GM21786 (cell line): ENCODE data around the gene GRID2IP.

Source experiments
- ATAC-seq: cut with Tn5 transposase; IDR thresholded peaks from one replicate; pipeline ENCODE4 v1.9.1; 2021; ENCODE audit not compliant: unreplicated experiment

GRID2IP gene

DNA sequence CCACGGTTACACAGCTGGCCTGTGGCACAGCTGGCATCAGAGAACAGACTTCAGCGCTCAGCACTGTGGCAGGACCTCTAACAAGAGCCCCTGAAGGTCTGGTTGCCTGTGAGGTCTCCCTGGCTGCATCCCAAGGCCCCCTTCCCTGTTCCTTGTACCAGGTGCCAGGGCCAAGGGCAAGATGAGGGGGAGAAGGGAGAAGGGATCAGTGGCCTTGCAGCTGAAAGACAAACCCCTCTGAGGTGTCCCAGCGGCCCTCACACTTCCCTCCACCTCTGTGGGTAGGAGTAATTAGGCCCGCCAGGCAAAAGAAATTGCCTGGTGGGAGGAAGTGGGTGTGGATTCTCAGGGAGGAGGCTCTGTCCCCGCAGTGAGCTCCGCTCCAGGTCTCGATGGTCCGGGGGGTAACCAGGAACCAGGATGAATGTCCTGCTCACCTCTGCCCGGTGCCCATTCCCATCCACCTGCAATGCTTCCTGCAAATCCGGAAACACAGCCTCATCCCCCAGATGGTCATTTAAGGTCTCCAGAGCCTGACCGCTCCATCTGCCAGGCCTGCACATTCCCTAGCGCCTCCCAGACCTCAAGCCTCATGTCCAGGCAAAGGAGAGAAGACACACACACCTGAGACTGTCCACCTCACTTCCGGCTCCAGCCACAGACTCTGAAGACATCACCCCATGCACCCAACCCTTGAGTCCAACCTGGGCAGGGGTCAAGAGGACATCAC is 22.7 kb downstream of the GRID2IP start:
- ATAC-seq = no peak

DNA sequence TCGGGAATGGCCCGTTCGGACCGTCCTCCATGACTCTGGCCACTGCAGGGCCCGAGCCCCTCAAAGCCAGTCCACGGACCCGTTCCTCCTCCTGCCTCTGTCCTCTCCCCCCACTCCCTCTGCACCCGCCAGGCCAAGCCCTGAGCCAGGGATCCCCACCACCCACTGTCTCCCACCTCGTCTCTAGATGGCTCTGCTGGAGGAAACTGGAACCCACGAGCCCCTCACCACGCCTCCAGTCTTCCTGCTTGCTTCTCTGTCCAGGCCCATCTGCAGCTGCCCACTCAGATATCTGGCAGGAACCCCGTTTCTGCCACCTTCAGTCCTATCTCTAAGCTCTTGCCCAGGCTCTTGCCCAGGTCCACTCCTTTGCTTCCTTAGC is 24.3 kb downstream of the GRID2IP start:
- no peak for ATAC-seq

DNA sequence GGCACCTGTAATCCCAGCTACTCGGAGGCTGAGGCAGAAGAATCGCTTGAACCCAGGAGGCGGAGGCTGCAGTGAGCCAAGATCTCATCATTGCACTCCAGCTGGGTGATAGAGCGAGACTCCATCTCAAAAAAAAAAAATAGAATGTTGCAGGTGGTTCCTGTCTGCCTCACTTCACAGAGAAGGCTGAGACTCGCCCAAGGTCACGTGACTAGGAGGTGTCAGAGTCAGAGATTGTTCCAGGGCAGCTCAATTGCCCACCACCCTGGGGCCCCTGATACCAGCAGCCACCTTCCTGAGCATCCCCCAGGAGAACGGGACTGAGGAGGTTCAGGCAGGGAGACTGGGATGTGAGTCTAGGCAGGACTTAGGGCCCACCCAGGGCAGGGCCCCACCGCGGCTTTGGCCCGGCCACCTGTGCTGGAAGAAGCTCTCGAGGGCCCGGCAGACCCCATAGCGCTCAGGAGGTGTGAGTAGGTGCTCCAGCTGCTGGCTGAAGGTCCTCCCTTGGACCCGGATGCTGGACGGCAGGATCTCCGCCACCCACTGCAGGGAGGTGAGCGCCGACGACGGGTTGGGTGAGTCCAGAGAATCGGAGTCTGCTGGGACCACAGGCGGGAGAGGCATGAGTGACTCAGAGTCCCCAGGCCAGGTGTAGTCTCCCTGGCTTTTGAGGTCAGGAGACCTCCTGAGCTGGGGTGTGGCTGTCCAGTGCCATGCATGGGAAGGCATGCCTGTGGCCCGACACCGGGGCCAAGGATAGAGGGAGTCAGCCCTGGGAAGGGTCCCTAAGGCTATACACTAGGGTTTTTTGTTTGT is 30.9 kb downstream of the GRID2IP start:
- ATAC-seq = no peak

DNA sequence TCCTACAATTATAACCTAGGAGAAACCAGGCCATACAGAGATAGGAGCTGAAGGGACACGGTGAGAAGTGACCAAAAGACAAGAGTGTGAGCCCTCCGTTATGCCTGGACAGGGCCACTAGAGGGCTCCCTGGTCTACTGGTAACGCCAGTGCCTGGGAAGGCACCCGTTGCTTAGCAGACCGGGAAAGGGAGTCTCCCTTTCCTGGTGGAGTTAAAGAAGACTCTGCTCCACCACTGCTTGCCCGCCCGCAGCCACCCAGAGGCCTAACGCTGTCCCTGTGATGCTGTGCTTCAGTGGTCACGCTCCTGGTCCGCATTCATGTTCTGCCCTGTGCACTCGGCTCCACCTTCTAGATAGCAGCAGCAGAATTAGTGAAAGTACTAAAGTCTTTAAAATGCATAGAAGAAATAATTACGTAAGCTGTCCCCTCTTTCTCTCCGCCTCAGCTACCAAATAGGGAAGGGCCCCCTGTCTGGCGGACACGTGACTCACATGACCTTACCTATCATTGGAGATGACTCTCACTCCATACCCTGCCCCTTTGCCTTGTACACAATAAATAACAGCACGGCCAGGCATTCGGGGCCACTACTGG is 34.8 kb downstream of the GRID2IP start:
- ATAC-seq = peak; percentile 79

DNA sequence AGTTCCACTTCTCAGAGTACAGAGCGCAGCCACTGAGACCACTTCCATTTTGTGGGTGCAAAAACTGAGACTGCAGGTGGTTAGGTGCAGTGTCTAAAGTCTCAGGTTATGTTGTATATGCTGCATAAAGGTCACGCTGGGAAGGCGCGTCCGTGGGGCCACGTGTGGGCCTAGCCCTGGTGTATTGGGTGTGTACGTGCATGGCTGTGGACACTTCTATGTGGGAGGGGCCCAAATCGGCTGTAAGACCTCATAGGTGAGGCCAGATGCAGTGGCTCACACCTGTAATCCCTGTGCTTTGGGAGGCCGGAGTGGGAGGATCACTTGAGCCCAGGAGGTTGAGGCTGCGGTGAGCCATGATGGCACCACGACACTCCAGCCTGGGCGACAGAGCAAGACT is 37.7 kb downstream of the GRID2IP start:
- ATAC-seq = no peak

DNA sequence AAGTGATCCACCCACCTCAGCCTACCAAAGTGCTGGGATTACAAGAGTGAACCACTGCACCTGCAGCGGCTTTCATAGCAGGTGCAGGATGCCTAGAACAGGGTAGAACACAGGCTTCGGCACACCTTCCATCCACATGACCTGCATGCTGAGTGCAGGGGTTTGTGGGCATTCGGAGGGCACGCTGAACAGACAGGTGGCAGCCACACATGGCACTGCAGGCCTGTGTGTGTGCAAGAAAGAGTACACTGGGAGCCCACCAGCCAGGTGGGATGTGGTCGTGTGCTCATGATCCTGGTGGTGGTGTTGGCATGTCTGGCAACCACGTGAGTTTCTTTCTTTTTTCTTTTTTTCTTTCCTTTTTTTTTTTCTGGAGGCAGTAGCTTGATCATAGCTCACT is 38.4 kb downstream of the GRID2IP start:
- ATAC-seq = no peak

DNA sequence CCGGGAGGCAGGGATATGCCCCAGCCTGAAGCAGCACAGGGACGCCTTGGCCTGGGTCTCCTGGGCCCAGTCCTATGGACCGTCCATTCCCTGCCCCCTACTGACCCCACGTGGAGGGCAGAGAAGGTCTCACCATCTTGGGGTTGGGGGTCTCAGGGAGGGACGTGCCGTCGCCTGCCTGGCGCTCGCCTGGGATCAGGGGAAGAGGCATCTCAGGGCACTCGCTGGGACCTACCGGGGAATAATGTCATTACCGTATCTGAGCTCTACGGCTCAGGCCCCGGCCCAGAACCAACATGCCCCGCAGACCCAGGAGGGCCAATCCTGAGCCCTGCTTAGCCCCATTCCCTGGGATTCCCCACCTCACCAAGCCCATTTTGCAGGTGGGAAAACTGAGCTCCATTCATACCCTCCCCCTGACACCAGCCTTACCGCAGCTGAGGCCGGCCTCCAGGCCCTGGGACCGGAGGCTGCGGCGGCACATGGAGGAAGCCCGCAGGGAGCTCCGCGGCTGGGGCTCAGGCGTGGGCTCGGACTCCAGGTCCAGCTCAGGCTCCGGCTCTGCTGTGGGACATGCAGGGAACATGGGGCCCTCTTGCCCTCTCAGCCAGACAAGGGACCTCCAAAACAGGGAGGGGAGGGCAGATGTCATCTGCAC is 40.7 kb downstream of the GRID2IP start:
- no peak for ATAC-seq

DNA sequence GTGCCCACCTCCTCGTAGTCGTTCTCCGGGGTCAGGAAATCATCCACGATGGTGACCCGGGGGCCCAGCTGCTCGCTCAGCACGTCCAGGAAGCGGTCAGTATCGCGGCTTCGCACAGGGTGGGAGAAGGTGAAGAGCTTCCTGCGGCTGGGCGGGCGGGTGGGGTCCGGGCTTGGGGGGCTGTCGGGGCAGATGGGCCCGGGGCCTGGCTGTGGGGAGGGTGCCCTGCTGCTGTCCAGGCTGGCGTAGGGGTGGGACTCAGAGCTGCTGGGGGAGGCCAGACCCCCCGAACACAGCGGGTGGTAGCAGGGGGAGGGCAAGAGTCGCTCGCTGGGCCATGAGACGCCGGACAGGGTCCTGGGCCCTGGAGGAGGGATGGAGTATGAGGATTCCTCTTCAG is 42.3 kb downstream of the GRID2IP start:
- no peak for ATAC-seq

DNA sequence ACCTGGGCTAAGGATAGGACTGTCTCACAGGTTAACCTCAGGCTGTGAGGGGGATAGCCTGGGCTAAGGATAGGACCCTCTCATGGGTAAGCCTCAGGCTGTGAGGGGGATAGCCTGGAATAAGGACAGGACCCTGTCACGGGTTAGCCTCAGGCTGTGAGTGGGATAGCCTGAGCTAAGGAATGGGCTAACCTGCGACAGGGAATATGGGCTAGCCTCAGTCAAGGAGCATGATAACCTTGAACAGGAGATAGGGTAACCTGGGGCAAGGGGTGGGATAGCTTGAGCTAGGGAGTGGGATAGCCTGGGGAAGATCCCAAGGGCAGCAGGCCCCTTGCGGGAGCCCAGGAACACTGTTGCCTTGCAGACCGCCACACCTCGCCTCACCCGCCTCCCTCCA is 42.7 kb downstream of the GRID2IP start:
- ATAC-seq = no peak

DNA sequence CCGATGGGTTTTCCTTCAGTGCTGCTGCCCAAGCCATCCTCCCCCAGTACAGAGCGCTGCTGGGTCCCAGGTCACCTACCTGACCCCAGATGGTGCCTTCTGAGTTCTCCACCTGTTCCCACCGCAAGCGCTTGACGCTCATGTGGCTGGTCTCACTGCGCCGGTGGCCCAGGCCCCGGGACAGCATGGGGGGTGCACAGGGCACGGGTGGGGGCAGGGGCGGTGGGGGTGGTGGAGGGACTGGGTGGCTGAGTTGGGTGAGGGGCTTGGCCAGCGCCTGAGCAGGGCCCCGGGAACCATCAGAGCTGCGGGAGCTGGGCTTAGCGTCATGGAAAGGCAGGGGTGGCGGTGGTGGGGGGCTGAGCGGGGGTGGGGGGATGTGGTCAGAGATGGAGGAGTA is 43.4 kb downstream of the GRID2IP start:
- ATAC-seq = no peak

DNA sequence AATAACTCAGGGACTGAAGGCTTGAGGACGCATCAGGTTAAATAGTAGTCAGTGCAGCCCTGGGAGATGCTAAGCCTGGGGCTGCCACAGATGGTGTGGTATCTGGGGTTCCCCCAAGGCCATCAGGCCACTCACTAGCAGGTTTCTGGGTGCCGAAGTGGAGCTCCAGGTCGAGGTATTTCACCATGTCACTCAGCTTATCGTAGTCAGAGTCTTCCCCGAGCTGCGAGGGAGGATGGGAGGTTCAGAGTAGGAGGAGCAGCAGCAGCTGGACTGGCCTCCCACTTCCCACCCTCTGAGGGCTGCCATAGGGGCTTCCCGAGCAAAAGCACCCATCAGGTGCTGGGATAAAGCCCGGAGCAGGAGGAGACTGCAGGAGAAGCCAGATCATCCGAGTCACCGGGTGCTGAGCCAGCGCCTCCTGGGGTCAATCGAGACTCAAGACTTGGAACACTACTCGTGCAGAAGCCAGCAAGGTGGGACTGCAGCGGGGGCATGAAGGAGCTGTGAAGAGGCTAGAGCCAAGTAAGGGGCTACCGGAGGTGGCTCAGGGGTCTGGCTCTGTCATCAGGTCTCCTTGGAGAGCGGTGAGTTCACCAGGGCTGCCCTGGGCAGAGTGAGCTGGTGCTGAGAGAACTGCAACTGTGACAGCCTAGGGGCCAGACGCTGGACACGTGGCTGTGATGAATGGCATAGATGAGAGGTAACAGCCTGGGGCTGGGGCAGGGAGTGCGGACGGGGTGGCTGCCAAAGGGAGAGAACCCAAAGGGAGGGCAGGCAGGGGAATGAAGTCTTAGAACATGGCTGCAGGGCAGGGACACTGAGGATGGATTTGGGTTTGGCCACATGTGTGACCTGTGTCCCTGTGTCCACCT is 45.3 kb downstream of the GRID2IP start:
- ATAC-seq = no peak

DNA sequence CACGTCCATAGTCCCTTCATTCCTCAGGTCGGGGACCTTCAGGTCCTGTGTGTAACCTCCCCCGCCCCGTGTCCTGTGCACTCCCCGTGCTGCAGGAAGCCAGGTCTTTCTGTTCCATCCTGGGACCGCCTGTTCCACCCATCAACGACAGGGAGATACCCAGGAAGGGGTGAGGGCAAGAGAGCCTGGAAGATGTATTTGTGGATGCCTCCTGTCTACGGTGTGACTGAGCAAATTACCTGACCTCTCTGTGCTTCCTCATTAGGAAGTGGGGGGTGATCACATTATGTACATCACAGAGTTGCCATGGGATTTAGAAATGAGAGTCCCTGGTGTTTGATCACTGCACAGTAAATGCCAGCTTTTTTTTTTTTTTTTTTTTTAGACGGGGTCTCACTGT is 46.3 kb downstream of the GRID2IP start:
- no peak for ATAC-seq

DNA sequence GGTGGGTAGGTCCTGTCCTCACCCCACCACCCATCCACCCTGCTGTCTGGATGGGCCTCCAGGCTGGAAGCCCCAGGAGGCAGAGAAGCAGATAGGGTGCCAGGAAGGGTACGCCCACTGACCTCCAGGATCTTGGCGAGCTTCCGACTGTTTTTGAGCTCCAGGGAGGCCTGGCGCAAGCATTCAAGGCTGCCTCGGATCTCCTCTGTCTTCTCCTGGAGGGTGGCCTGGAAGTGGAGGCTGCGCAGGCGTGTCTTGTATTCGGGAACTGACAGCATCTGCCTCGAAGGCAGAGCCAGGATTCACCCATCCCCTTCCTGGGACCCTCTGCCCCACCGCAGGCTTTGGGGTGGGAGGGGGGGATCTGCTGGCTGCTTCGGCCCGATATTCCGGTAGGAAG is 48.4 kb downstream of the GRID2IP start:
- ATAC-seq = no peak

DNA sequence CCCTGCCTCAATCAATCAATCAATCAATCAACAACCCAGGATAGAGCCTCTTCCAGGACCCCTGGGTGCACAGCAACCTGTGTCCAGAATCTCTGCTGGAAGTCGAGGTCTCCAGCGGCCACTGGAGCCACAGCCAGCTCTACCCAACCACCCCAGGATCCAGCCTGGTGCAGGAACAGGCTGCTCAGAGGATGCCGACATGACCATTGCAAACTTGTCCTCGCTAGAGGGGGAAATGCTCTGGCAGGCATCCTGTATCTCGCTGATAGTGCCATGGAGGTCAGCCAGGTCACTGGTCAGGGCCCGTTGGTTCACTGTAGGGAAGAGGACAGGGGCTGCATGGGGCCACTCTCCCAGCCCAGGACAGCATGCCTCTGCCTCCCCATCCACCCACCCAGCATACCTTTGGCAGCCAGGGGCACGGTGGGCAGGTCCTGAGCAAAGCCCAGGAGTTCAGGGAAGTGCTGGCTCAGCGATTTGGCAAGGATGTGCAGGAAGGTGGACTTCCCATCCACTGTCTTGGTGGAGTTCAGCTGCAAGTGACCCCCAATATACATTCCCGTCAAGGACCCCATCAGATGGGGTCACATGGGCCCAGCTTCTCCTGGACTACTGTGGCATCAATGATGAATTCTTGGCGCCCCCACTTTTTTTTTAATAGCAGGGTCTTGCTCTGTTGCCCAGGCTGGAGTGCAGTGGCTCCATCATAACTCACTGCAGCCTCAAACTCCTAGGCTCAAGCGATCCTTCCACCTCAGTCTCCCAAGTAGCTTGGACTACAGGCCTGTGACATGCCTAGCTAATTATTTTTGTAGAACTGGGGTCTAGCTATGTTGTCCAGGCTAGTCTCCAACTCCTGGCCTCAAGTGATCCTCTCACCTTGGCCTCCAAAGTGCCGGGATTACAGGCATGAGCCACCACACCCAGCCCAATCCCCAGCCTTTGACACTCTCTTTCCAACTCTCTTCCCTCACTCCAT is 49.4 kb downstream of the GRID2IP start:
- ATAC-seq = no peak

DNA sequence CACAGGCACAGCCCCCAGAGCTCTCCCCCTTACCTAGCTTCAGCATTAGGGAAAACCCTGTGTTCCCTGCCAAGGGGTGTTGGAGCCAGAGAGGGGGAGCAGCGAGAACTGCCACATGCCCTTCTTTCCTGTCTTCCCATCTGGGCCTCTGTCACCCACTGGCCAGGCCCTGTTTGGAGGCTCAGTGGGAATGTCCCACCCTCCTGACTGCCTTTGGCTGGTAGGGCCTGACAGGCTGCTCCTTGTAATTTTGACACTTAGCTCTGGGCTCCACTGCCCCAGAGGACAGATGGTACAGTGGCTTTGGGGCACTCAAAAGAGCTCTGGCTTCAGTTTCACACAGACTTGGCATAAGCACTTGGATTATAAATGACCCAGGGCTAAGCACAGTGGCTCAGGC is 50.6 kb downstream of the GRID2IP start:
- ATAC-seq = no peak

DNA sequence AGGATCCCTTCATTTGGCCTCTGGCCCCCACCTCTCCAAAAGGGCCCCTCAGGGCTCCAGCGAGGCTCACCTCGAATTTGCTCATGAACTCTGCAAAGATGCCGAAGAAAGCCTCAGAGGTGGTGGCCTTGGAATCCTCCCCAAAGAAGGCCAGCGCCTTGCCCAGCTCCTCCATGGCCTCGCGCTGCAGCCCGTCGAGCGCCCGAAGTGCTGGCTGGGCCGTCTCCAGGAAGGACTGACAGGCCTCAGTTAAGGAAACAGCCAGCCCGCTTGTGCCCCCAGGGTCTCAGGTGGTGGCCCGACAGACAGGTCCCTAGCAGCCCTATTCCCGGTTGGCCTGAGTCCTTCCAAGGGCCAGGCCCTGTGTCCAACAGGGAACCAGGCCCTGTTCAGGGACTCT is 53.3 kb downstream of the GRID2IP start:
- ATAC-seq = no peak

DNA sequence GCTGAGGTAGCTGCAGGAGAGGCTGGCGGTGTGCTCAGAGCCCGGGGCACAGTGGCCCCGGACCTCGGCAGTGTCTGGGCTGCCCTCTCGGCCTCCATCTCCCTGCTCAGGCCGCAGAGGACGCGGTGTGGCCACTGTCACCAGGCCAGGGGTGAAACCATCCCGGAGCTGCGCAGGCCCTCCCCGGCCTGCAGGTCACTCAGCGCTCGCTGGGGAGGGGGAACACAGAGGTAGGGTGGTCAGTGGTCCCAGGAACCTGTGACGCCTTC is 53.7 kb downstream of the GRID2IP start:
- ATAC-seq = no peak

DNA sequence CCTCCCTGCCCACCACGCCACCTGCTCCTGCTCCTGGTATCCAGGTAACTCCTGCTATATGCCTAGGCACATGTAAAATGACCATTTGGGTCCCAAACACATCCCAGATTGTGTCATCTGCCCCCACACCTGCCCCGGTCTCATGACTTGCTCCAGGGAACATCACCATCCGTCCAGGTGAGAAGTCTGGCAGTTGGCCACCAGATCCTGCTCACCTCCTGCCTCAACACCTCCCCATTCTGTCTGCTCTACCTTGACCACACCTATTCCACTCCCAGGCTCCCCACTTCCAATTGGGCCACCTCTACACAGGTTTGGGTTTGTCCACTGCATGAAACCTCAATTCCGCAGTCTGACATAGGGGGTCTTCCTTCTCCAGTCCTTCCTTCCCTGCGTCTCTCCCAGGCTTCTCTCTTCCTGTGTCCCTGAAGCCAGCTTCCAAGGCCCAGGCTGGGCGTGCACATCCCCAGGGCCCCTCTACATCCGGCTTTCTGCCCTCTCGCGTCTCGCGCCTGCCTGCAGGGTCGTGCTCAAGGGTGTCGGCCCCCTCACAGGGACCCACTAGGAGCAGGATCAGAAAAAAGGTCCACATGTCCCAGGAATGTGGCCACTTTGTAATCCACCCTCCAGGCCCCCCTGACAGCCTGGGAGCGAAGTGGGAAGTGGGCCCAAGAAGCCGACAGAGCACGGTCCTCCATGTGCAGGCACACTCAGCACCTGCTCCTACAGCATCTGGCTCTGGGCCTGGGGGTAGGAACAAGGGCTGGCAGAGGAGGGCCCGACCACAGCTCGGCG is 54.2 kb downstream of the GRID2IP start:
- no peak for ATAC-seq
